Stimulated activated CD4-positive, alpha-beta T cell treated with anti-CD3 and anti-CD28 coated beads, Interleukin-2, amount 100 ng/mL, for 4 hours (primary cell): Measurements from ENCODE around the gene COL4A2.

Experiments
- DNase-seq: peaks from one replicate; pipeline ENCODE4 v3.0.0-alpha.2; 2020; ENCODE audit warnings: low read depth

The COL4A2 gene

GRCh38 chr13:110306960-110307766, at the start of gene COL4A2, which contains the start of gene COL4A1:
Gene COL4A2 (plus strand): TSS chr13:110307284. CDS start chr13:110307904, 620 bp downstream.
Gene COL4A1 (minus strand): TSS chr13:110307157. CDS start chr13:110307027, 130 bp downstream.
- DNase-seq: no peak

GRCh38 chr13:110257408-110257807, 49.7 kb upstream of the COL4A2 start:
- DNase-seq: no peak

- no peak for DNase-seq
Measured at GRCh38 chr13:110258876-110259631, 48.0 kb upstream of the COL4A2 start.

- DNase-seq: no peak
Measured at GRCh38 chr13:110259651-110260050, 47.4 kb upstream of the COL4A2 start.

GRCh38 chr13:110261166-110262081, 45.7 kb upstream of the COL4A2 start:
- no peak for DNase-seq

GRCh38 chr13:110262082-110262436, 45.0 kb upstream of the COL4A2 start:
- DNase-seq: no peak

- DNase-seq: no peak
Measured at GRCh38 chr13:110262508-110263291, 44.4 kb upstream of the COL4A2 start.

- no peak for DNase-seq
Measured at GRCh38 chr13:110263404-110263803, 43.7 kb upstream of the COL4A2 start.

GRCh38 chr13:110263888-110264287, 43.2 kb upstream of the COL4A2 start:
- no peak for DNase-seq

GRCh38 chr13:110264685-110265275, 42.3 kb upstream of the COL4A2 start:
- DNase-seq: no peak

- DNase-seq: no peak
Measured at GRCh38 chr13:110265341-110265681, 41.8 kb upstream of the COL4A2 start.

GRCh38 chr13:110265682-110266430, 41.2 kb upstream of the COL4A2 start:
- DNase-seq: no peak

GRCh38 chr13:110266431-110266809, 40.7 kb upstream of the COL4A2 start:
- no peak for DNase-seq

- DNase-seq: no peak
Measured at GRCh38 chr13:110266983-110267382, 40.1 kb upstream of the COL4A2 start.

- no peak for DNase-seq
Measured at GRCh38 chr13:110268061-110268460, 39.0 kb upstream of the COL4A2 start.

GRCh38 chr13:110268576-110269185, 38.4 kb upstream of the COL4A2 start:
- no peak for DNase-seq

GRCh38 chr13:110269509-110270185, 37.4 kb upstream of the COL4A2 start:
- no peak for DNase-seq

GRCh38 chr13:110270507-110270906, 36.6 kb upstream of the COL4A2 start:
- no peak for DNase-seq

- DNase-seq: no peak
Measured at GRCh38 chr13:110271313-110271712, 35.8 kb upstream of the COL4A2 start.
